Colon (tissue), 2 donors: ENCODE data around the gene TPRN.

Experiments
- FAIRE-seq: peaks from 2 replicates; lab custom pipeline; 2012; peaks lifted over from hg19 to GRCh38; lab: Jason Lieb, UNC
- donor health status: control.
- donor health status: control.

Gene TPRN

DNA sequence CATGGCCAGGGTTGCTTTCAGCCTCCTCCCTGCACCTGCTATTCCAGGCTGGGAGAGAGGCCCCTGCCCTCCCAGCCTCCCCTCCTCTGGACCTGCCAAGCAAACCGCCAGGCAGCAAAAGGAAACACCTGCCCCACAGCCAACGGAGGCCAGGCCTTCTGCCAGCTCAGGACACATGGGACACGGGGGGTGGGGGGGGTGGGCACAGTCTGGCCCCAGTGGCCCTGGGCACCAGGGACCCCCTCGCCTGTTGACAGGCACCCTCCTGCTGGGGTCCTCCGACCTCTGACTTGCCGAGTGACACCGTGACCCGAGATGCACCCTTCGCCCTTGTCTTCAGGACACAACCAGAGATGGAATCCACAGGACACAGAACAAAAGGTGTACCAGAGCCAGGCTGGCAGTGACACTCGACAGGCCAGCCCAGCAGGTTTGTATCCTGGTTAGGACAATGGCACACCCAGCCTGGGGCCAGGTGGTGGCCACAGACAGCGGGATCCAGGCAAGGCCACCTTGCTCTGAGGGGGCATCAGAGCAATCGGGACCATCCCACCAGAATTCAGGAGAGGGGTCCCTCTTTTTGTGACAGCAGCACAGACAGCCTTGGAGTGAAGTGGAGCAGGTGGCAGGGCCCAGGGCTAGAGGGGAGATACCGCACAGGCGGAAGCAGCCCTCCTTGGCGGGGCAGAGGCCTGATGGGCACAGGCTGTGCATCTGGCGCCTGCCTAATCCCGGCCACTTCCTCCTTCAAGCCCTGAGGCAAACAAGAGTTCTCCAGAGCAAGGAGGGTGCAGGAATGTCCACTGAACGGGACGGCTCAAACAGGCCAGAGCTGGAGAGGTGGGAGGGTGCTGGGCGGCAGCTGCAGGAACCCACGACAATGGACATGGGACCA lies 27.4 kb downstream of the TPRN start:
- FAIRE-seq: no peak

DNA sequence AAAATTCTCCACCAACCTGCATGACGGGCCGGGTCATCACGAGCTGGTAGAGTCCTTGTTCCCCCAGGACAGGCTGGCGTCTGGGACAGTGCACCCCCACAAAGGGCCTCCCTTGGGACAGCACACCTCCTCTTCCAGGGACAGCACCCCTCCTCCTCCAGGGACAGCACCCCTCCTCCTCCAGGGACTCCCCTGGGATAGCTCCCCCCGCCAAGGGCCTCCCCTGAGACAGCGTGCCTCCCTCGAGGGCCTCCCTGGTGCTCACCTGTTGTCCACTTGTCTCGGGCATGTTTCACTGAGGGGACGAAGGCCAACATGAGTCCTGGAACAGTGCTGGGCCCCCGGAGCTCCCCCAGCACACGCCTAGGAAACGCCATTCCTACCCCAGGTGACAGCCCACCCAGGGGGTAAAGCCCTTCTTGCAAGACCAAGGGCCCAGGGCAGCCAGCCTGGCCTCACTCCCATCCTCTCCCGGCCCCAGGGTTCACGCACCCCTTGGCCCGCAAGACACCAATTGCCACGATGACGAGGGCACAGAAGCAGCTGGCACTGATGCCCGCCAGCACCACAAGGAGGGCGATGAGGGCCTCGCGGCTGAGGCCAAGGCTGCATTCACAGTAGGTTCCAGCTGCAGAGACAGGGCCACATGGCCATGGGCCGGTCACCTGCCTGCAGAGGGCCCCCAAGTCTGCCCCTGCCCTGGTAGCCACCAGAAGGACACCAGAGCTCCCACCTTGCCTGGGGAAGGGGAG lies 29.2 kb downstream of the TPRN start:
- no peak for FAIRE-seq

DNA sequence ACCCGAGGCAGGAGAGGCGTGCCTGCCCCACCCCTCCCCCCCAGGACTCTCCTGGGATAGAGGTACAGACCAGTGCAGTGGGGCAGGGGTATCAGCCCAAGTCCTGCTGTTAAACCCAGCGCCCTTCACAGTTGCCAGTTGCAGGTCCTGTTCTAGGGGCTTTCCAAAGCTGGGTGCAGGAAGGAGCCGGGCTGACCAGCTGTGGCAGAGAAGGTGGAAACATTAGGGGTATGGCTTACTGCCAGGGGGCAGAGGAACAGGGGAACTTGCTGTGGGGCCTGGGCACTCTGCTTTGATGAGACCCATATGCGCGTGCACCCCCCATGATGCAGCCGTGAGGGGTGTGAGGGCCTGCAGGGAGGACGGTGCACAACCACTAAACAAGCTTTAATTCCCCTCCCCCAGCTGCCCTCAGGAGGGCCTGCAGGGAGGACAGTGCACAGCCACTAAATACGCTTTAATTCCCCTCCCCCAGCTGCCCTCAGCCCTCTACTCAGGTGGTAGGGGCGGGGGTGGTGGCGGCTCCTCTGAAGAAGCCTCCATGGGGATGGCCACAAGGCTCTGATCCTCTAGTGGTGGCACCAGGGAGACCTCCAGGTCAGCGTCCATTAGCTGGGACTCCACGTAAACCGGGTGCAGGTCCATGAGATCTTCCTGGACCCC lies 29.9 kb downstream of the TPRN start:
- no peak for FAIRE-seq

DNA sequence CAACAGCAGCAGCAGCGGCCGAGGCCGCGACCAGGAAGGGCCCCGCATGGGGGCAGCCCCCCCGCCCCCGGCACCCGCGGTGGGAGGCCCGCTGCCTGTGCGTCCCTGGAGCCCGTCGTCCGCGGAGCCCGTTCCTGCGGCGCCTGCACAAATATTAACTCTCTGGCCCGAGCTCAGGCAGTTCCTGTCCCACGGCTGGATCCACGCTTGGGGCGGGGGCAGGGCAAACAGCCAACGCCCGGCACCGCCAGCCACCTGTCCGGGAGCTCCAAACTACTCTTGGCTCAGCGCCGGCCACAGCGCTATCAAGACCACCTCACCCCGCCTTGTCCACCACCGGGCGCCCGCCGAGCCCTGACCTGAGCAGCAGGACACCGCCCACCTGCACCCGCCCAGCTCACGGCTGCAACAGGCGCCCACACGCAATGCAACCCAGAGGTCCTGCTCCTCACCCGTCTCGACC lies 30.6 kb downstream of the TPRN start, which contains the start of gene LRRC26:
Gene LRRC26, minus strand, starts transcription at position 156 of the 463 bp plus-strand sequence. Its CDS starts 108 bp downstream, at position 48.
- no peak for FAIRE-seq

DNA sequence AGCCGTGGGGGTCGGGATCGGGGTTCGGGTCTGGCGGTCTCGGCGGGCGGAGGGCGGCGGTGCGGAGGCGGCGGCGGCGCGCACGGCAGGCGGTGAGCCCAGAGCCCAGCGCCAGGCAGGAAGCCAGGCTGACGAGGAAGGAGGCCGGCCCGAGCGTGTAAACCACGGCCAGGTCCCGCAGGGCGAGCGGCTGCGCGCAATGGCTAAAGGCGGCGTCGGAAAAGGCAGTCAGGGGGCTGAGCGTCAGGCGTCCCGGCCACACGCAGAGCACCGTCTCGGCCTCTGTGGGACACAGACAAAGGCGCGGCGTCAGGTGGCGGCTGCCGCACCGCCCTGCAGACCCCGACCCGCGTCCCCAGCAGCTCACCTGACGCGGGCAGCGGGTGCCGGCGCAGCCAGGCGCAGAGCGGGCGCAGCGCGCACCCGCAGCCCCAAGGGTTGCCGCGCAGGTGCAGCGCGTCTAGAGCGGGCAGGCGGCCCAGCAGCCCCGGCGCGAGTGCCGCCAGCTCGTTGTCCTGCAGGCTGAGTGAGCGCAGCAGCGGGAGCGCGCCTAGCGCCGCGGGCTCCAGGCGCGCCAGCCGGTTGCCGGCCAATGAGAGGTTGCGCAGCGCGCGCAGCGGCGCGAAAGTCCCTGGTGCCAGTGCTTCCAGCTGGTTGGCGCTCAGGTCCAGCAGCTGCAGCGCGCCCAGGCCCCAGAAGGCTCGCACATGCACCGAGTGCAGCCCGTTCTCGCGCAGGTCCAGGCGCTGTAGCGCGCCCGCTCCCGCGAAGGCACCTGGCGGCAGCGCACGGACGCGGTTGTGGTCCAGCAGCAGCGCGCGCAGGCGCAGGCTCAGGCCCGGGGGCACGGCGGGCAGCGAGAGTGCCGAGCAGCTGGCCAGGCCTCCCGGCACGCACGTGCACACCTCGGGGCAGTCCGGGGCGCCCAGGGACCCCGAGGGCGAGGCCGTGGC lies 31.4 kb downstream of the TPRN start:
- no peak for FAIRE-seq

DNA sequence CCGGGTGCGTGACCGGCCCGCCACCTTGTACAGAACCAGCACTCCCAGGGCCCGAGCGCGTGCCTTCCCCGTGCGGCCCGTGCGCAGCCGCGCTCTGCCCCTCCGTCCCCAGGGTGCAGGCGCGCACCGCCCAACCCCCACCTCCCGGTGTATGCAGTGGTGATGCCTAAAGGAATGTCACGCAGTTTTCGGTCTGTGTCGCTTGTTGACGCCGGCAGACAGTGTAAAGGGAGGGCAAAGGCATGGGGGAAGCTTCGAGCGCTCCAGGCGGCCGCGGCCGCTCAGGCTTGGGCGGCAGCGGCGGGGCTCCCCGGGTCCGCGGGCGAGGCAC lies 32.0 kb downstream of the TPRN start:
- FAIRE-seq: no peak

DNA sequence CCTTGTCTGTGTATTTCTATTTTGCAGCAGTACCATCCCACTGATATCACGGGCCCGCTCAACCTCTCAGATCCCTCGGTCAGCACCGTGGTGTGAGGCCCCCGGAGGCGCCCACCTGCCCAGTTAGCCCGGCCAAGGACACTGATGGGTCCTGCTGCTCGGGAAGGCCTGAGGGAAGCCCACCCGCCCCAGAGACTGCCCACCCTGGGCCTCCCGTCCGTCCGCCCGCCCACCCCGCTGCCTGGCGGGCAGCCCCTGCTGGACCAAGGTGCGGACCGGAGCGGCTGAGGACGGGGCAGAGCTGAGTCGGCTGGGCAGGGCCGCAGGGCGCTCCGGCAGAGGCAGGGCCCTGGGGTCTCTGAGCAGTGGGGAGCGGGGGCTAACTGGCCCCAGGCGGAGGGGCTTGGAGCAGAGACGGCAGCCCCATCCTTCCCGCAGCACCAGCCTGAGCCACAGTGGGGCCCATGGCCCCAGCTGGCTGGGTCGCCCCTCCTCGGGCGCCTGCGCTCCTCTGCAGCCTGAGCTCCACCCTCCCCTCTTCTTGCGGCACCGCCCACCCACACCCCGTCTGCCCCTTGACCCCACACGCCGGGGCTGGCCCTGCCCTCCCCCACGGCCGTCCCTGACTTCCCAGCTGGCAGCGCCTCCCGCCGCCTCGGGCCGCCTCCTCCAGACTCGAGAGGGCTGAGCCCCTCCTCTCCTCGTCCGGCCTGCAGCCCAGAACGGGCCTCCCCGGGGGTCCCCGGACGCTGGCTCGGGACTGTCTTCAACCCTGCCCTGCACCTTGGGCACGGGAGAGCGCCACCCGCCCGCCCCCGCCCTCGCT lies 32.6 kb downstream of the TPRN start:
- no peak for FAIRE-seq

DNA sequence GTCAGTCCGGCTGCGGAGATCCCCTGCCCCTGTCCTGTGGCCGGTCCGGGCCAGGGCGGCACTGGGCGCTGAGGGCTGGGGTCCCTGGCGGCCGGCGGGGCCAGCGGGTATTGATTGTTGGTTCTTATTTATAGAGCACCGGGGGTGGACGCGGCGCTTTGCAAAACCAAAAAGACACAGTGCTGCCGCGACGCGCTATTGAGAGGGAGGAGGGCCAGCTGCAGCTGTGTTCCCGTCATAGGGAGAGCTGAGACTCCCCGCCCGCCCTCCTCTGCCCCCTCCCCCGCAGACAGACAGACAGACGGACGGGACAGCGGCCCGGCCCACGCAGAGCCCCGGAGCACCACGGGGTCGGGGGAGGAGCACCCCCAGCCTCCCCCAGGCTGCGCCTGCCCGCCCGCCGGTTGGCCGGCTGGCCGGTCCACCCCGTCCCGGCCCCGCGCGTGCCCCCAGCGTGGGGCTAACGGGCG lies 33.2 kb downstream of the TPRN start:
- no peak for FAIRE-seq

DNA sequence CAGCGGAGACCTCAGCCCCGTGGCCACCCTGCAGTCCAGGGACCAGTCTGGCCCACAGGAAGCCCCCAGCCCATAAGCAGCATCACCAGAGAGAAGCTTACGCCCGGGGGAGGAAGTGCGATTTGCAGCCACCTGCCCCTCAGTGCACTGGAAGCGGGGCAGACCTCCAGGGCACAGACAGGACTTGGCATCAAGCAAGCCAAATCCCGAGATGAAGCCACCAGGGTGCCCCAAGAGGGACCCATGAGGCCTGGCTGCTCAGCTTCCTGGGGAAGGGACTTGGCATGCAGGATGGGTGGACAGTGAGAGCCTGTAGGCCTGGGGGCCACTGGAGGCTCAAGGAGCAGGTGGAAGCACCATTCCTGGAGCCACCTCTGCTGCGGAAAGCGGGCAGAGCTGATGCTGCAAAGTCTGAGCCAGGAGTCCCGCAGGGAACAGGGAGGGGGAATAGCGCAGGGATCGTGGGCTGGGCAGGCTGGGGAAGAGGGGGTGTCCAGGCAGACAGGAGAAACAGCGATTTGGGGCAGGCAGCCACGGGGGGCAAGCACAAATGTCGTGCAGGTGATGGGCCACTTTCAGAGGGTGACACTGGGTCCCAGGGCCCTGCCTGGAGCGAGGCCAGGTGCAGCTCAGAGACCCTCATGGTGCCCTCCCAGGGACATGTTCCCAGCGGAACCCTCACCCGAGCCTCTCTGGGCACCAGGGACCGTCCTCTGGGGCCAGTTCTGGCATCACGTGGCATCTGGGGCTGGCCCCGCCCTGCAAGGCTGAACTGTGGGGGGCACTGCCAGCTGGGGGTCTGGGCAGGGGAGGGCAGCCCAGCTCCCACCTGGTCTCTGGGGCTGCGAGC lies 33.9 kb downstream of the TPRN start:
- FAIRE-seq: no peak

DNA sequence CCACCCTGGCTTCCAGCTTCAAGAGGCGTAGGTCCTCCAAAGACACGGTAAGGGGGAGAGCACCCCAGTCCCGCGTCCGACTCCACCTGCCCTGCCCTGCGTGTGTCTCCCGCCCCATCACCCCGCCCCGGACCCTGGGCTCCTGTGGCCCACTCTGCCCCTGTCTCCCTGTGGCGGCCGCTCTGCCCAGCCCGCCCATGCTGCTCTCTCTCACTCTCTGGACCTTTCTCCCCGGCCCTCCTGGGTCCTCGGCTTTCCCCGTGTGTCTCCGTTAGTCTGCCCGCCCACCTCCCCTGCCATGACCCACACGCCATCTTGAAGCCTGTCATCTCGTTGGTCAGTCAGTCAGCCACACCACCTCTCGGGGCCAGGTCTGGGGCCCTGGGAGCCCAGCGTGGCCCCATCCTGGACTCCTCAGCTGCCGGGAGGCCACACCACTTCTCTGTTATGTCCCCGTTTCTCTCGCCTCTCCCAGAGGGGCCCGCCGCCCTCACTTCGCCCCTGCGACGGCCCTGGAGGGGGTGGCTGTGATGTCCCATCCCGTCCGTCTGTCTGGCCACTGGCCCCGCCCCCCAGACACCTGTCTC lies 35.2 kb downstream of the TPRN start:
- FAIRE-seq: no peak

DNA sequence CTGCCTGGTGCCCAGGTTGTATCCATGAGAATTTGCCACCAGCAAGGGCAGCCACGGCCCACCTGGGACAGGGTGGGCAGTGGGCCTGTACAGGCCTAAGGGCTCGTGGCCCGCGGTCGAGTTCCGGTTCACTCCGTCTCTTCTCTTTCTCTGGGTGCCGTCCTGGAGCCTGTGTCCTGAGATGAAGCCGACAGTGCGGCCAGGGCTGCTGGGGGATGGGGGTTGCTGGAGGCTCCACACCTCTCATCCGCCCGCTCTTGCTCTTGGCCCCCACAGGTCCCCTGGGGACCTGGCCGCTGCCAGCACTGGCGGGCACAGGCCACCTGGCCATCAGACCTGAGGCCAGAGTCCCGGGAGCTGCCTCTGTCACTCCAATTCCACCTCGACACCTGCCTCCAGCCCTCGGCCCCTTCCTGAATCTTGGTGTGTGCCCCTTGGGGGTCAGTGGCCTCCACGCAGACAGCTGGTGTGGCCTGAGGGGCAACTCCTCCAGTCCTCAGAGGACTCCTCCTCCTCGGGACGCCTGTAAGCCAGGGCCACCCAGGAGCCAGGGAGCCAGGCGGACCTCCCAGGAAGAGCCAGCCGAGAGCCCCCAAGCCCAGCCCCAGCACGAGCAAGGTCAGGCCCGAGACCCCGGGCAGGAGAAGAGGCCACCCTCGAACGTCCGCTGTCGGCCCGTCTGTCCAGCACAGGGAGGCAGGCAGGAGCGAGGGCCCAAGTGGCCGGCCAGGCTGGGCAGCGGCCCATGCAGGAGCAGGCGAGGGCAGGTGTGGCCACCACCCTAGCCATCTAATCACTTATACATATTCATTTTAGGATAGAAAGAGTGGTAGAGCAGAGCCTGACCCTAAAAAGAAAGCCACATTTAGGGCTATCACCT lies 35.9 kb downstream of the TPRN start:
- no peak for FAIRE-seq

DNA sequence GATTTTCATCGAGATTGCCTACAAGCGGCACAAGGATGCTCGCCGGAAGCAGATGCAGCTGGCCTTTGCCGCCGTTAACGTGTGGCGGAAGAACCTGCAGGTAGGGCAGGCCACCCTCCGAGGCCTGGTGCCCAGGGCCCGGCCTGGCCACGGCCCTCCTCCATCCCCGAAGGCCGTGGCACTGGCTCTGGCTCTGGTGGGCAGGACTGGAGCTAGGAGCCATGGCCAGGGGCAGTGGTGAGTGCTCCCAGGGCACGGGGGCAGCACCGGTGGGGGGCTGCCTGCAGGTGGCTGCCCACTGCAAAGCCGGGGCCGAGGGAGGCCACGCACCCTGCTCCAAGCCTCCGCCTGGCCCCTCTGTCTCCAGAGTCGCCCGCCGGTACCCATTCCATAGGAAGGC lies 36.7 kb downstream of the TPRN start:
- no peak for FAIRE-seq

DNA sequence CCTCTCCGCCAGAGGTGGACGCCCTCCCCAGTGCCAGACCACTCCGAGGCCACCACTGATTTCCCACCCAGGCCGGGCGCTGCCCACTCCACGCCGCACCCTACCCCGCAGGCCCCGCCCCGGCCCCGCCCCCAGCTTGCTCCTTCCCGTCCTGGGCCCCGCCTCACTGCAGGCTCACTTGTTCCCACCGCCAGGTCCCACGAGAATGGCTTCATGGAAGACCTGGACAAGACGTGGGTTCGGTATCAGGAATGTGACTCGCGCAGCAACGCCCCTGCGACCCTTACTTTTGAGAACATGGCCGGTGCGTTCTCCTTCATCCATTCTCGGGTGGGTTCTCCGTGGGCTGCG lies 37.2 kb downstream of the TPRN start:
- FAIRE-seq: no peak

DNA sequence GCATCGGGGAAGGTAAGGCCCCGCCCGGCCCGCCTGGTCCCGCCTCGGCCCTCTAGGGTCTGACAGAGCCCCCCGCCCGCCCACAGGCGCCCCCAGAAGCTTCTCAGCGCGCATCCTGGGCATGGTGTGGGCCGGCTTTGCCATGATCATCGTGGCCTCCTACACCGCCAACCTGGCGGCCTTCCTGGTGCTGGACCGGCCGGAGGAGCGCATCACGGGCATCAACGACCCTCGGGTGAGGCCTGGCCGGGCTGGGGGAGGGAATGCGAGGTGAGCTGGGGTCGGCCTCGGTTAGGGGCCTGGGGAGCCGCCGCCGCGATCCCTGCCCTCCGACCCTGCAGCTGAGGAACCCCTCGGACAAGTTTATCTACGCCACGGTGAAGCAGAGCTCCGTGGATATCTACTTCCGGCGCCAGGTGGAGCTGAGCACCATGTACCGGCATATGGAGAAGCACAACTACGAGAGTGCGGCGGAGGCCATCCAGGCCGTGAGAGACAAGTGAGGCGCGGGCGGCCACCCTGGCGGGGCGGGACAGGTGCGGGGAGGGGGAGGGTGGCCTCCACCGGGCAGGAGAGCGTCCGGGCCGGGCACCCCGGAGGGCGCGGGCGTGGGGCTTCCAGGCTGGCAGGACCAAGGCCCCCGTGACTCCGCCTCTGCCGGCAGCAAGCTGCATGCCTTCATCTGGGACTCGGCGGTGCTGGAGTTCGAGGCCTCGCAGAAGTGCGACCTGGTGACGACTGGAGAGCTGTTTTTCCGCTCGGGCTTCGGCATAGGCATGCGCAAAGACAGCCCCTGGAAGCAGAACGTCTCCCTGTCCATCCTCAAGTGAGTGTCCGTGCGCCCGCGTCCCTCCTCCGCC lies 37.8 kb downstream of the TPRN start:
- no peak for FAIRE-seq

DNA sequence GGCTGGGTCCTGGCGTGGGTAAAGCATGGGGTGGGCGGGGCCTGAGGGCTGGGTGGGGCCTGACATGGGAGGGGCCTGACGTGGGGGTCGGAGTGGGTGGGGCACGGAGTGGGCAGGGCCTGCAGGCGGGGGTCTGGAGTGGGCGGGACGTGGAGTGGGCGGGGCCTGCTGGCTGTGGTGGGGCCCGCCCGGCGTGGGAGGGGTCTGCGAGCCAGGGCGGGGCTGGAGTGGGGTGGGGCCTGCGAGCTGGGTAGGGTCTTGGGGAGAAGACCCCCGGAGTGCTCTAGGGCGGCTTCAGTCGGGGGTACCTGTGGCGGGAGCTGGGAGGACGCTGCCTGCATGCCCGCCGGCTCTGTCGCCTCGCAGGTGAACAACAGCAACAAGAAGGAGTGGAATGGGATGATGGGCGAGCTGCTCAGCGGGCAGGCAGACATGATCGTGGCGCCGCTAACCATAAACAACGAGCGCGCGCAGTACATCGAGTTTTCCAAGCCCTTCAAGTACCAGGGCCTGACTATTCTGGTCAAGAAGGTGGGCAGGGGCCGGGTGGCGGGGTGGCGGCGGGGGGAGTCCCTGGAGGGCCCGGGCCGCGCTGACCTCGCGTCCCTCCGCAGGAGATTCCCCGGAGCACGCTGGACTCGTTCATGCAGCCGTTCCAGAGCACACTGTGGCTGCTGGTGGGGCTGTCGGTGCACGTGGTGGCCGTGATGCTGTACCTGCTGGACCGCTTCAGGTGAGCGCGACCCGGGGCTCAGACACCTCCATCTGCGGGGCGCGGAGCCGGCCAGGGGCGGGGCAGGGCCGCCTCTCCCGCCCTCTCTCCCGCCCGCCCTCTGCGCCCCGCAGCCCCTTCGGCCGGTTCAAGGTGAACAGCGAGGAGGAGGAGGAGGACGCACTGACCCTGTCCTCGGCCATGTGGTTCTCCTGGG lies 38.7 kb downstream of the TPRN start:
- FAIRE-seq: no peak
